Gastrocnemius medialis (tissue), 4 donors: Measurements from ENCODE around the gene PLA2G6. TPM values are rescaled to one million over a fixed set of nuclear protein-coding genes. Genes with fewer than 3 reads are reported as not detected.

ENCODE experiments used
- ATAC-seq, 2 donors: fragments of 150-250 bp; one replicate each; pipeline ENCODE4 v1.9.1; 2016
- DNase-seq, 2 donors: peaks; one replicate each; pipeline ENCODE4 v3.0.0-alpha.2; 2019
- H3K27ac ChIP-seq, 4 donors: fragments of 200-600 bp; sonication (generic); 1 replicate in 1 of 4; 2 replicates in 3 of 4; pipeline ENCODE4 v1.5.1; 2016 to 2018; ENCODE audit warnings: mild to moderate bottlenecking in 2 of 4, moderate library complexity in 1 of 4
- H3K27me3 ChIP-seq, 3 donors: fragments of 200-600 bp; sonication (generic) in 2 of 3; 1 replicate in 1 of 3; 2 replicates in 2 of 3; pipeline versions ENCODE4 v1.5.1 to v1.6.0; 2016 to 2019; ENCODE audit warnings: mild to moderate bottlenecking in 1 of 3, moderate library complexity in 1 of 3
- H3K36me3 ChIP-seq, 2 donors: fragments of 200-600 bp; sonication (generic) in 1 of 2; one replicate each; pipeline ENCODE4 v1.5.1; 2017 to 2018
- H3K4me1 ChIP-seq, 2 donors: fragments of 200-600 bp; sonication (generic) in 1 of 2; one replicate each; pipeline ENCODE4 v1.5.1; 2016 to 2017; ENCODE audit warnings: mild to moderate bottlenecking in 2 of 2
- H3K4me3 ChIP-seq, 4 donors: fragments of 200-600 bp; sonication (generic) in 3 of 4; 1 replicate in 1 of 4; 2 replicates in 3 of 4; pipeline ENCODE4 v1.5.1; 2016 to 2019; ENCODE audit warnings: mild to moderate bottlenecking in 2 of 4
- H3K9me3 ChIP-seq, 3 donors: fragments of 200-600 bp; sonication (generic) in 2 of 3; 1 replicate in 1 of 3; 2 replicates in 2 of 3; pipeline ENCODE4 v1.5.1; 2016 to 2019
- POLR2A ChIP-seq, 2 donors: fragments of 450-650 bp; IDR thresholded peaks; one replicate each; pipeline ENCODE4 v1.6.1; 2017; ENCODE audit warnings: antibody characterized with exemption in 2 of 2, mild to moderate bottlenecking in 2 of 2, moderate library complexity in 2 of 2
- in situ Hi-C, 4 donors: fragments of 200-750 bp; cut with MboI; loops; one replicate each; pipeline versions ENCODE4 v1.15.0 to v1.8.0; 2017; ENCODE audit warnings: low sequenced_read_pairs in 4 of 4
- intact Hi-C: fragments of 100-400 bp; cut with DNase I; formaldehyde crosslinking; loops from one replicate; pipeline ENCODE4 v1.15.1; 2023; ENCODE audit warnings: low total_unique reads
- total RNA-seq, 4 donors: library from RNA; depleted of rRNA; stranded (reverse); fragments of >200 nt; gene quantifications; one replicate each; pipeline versions ENCODE4 v1.1.0 to v1.2.3, GENCODE V29; 2016
- TF ChIP-seq, protein P1 (sequence below), 5 experiments: fragments of 450-650 bp in 3 of 5; fragments of 200-600 bp in 2 of 5; sonication (generic) in 2 of 5; IDR thresholded peaks in 4 of 5; conservative IDR thresholded peaks in 1 of 5; 1 replicate in 4 of 5; 2 replicates in 1 of 5; pipeline ENCODE4 v1.5.1; 2016 to 2019; ENCODE audit warnings: antibody characterized with exemption in 5 of 5, mild to moderate bottlenecking in 3 of 5, moderate library complexity in 3 of 5

Gene PLA2G6
- total RNA-seq, 4 donors from 2014 or later: 9.1 to 19.5 (median 12.1) TPM

DNA sequence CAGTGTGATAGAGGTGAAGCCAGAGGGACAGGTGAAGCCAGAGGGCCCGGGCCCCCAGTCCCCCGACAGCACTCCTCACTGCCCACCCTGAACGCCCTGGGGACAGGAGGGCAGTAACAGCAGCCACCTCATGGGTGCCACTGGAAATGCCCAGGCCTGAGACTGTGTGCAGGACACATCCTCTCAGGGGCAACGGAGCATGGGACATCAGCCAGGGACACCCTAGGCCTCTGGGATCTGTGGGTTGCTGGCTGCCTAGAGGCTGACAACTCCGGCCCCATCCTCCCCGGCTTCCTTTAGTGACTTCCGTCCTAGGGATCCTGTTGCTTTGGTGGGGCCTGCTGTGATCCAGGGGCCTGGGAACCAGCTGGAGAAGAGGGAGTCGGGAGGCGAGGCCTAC, 53.8 kb downstream of the PLA2G6 start:
- DNase-seq (no peak), ATAC-seq (no peak)
- H3K27me3 ChIP-seq: no peaks in the 10 kb centered on the region
- peaks cover 0 to 4% of the 10 kb centered on the region in 2 donors for H3K4me1 ChIP-seq
- no peak overlapping the region for H3K27ac ChIP-seq
- intact Hi-C loops: no loop called here
- H3K36me3 ChIP-seq: peaks cover 0 to 27% of the 10 kb centered on the region in 2 donors
- in situ Hi-C loops: no loop called here
- no peak for TF ChIP-seq POLR2A (IDR thresholded peaks at IDR 0.05)
- no peak overlapping the region for H3K4me3 ChIP-seq
- H3K9me3 ChIP-seq: no peaks in the 10 kb centered on the region

DNA sequence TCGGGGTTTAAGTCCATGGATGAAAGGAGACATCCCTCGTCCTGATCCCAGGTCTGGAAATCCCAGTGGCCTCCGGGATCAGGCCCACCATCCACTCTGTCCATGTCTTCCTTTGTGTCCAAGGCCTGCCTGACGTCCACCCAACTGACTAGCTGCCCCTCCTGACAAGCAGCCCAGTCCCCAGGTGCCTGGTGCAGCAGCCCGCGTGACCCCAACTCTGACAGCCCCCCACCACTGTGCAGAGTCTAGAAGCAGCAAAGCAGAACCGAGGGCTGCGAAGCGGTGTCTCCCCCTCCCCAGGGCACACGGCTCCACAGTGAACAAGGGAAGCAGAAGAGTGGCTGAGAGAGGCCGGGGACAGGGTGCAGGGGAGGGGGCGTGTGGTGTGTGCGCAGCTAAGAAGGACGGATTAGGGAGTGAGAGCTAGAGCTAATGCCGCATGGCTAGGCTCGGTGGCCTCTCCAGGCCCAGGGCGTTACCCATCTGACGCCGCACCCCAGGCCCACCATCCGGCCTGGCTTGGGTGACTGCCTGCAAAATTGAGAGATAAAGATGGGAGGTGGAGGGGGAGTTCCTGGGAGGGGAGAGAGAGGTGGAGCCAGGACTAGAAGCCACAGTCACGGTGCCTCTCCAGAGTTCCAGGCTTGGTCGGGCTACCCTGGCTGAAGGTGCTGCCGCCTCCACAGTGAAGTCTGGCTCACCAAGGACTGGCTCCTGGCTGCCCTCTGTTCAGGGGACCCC, 54.5 kb downstream of the PLA2G6 start:
- intact Hi-C loops: no loop called here
- DNase-seq (no peak), ATAC-seq (no peak)
- Histone ChIP-seq H3K4me1 (peaks cover 0 to 4% of the 10 kb centered on the region in 2 donors), H3K9me3 (no peaks in the 10 kb centered on the region), H3K27ac (no peak overlapping the region), H3K27me3 (no peaks in the 10 kb centered on the region), H3K4me3 (no peak overlapping the region), H3K36me3 (peaks cover 0 to 19% of the 10 kb centered on the region in 2 donors)
- no peak for TF ChIP-seq POLR2A (IDR thresholded peaks at IDR 0.05)
- TF ChIP-seq, protein P1, sequence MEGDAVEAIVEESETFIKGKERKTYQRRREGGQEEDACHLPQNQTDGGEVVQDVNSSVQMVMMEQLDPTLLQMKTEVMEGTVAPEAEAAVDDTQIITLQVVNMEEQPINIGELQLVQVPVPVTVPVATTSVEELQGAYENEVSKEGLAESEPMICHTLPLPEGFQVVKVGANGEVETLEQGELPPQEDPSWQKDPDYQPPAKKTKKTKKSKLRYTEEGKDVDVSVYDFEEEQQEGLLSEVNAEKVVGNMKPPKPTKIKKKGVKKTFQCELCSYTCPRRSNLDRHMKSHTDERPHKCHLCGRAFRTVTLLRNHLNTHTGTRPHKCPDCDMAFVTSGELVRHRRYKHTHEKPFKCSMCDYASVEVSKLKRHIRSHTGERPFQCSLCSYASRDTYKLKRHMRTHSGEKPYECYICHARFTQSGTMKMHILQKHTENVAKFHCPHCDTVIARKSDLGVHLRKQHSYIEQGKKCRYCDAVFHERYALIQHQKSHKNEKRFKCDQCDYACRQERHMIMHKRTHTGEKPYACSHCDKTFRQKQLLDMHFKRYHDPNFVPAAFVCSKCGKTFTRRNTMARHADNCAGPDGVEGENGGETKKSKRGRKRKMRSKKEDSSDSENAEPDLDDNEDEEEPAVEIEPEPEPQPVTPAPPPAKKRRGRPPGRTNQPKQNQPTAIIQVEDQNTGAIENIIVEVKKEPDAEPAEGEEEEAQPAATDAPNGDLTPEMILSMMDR (IDR thresholded peaks at IDR 0.05 in 4 of 5, conservative IDR thresholded peaks at IDR 0.05 in 1 of 5): no peak
- in situ Hi-C loops: no loop called here

DNA sequence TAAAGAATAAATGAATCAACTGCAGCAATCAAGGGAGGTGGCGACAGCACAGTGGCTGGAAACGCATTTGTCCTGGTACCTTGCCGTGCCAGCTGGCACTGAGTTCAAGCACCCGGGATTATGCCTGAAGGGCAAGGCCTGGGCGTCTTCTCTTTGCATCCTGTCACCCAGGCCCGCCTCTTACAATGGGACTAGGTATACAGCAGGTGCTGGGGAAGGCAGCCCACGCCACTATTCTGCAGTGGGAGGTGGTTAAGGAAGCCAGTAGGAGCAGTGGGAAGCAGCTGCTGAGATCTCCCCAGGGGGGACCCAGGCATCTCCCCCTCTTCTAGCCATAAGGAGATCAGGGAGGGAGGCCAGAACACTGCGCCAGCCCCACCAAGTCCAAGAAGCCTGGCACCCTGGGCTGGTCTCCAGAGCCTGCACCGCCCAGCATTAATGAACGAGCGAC, 55.9 kb downstream of the PLA2G6 start:
- TF ChIP-seq, protein P1 (IDR thresholded peaks at IDR 0.05 in 4 of 5, conservative IDR thresholded peaks at IDR 0.05 in 1 of 5): no peak
- TF ChIP-seq POLR2A (IDR thresholded peaks at IDR 0.05): no peak
- no peak overlapping the region for H3K27ac ChIP-seq
- no peaks in the 10 kb centered on the region for H3K27me3 ChIP-seq
- in situ Hi-C loops: no loop called here
- ATAC-seq: no peak
- H3K36me3 ChIP-seq: peaks cover 0 to 13% of the 10 kb centered on the region in 2 donors
- no peak for DNase-seq
- no peaks in the 10 kb centered on the region for H3K9me3 ChIP-seq
- H3K4me3 ChIP-seq: no peak overlapping the region
- intact Hi-C loops: no loop called here
- H3K4me1 ChIP-seq: peaks cover 0 to 4% of the 10 kb centered on the region in 2 donors

DNA sequence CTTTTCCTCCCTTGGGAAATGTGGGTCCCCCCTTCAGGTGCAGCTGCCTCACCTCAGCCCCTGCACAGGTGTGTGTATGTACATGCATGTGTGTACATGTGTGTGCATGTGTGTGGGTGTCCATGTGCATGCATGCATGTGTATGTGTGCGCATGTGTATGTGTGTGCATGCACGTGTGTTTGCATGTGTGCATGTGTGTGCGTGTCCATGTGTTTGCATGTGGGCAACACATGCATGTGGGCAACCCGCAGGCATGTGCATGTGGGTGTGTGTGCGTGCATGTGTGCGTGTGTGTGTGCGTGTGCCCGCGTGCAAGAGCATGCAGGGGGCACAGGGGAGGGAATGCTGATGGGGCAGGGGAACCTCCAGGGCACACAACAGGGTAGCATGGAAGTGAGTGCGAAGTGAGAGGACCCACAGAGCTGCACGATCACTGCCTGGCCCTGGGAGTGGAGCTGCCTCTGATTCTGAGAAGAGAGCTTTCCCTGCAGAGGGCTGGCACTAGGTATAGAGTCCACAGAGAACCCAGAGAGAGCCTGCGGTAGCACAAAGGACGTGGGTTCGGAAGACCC, 56.5 kb downstream of the PLA2G6 start:
- no peak for TF ChIP-seq POLR2A (IDR thresholded peaks at IDR 0.05)
- TF ChIP-seq, protein P1 (IDR thresholded peaks at IDR 0.05 in 4 of 5, conservative IDR thresholded peaks at IDR 0.05 in 1 of 5): no peak
- DNase-seq: no peak
- peaks cover 0 to 8% of the 10 kb centered on the region in 2 donors for H3K36me3 ChIP-seq
- no peak overlapping the region for H3K4me3 ChIP-seq
- no peak for ATAC-seq
- intact Hi-C loops: no loop called here
- H3K27me3 ChIP-seq: no peaks in the 10 kb centered on the region
- in situ Hi-C loops: no loop called here
- H3K27ac ChIP-seq: no peak overlapping the region
- H3K9me3 ChIP-seq: no peaks in the 10 kb centered on the region
- peaks cover 0 to 4% of the 10 kb centered on the region in 2 donors for H3K4me1 ChIP-seq

DNA sequence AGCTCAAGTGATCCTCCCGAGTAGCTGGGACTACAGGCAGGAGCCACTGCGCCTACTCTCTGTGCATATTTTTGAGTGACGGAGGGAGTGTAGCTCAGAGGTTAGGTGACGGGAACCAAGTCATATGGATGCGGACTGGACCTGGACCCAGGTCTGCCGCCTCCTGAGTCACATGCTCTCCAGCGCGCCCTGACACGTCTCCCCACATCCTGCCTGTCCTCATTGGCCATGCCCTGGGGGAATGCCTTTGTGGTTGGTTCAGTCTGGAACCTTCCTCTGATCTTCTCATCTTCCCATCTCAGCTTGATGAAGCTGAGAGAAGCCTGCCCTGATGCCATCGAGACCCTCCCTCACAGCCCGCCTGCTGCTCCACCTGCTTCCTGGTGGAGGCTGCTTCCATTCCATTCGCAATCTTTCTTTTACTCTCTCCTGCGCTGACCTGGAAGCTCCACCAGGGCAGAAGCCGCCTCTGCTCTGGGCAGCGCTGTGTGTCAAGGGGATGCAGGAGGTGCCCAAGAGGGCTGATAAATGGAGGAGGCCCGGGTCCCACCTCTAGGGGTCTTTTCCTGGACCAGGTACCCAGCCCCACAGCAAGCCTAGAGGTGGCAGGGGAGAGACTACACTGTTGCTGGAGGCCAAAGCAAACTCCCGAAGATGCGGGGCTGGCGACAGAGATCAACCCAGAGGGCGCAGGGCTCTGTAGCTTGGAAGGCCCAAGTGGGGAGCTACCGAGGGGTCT, 57.2 kb downstream of the PLA2G6 start:
- Histone ChIP-seq H3K4me3 (no peak overlapping the region), H3K36me3 (peaks cover 0 to 6% of the 10 kb centered on the region in 2 donors), H3K4me1 (peaks cover 0 to 4% of the 10 kb centered on the region in 2 donors), H3K27me3 (no peaks in the 10 kb centered on the region), H3K27ac (no peak overlapping the region), H3K9me3 (no peaks in the 10 kb centered on the region)
- intact Hi-C loops: no loop called here
- TF ChIP-seq, protein P1 (IDR thresholded peaks at IDR 0.05 in 4 of 5, conservative IDR thresholded peaks at IDR 0.05 in 1 of 5): no peak
- no peak for TF ChIP-seq POLR2A (IDR thresholded peaks at IDR 0.05)
- ATAC-seq (no peak), DNase-seq (no peak)
- in situ Hi-C loops: loop anchor here in 3 of 4 donors (25.0 kb wide), 2 partner anchors 113 to 238 kb away; no protein-coding TSS in a partner anchor
